Measurements from ENCODE around the gene PDCD1.

The PDCD1 gene

GRCh38 chr2:241813644-241814392 is 44.9 kb downstream of the PDCD1 start:
- CTCF ChIA-PET = no interaction called here
- DNase-seq (ENCODE audit: low read depth, low spot score) = no peak
- POLR2A ChIA-PET = no interaction called here
- TF ChIP-seq CTCF (IDR thresholded peaks at IDR 0.05; ENCODE audit: insufficient read depth, low read length, missing control alignments) = no peak
- no peak overlapping the region for H3K4me3 ChIP-seq (ENCODE audit: low read depth, low read length)

GRCh38 chr2:241812730-241813643 is 45.7 kb downstream of the PDCD1 start:
- CTCF ChIA-PET = no interaction called here
- POLR2A ChIA-PET = no interaction called here
- no peak for TF ChIP-seq CTCF (IDR thresholded peaks at IDR 0.05; ENCODE audit: insufficient read depth, low read length, missing control alignments)
- no peak overlapping the region for H3K4me3 ChIP-seq (ENCODE audit: low read depth, low read length)
- no peak for DNase-seq (ENCODE audit: low read depth, low spot score)

- no peak for DNase-seq (ENCODE audit: low read depth, low spot score)
- CTCF ChIA-PET = no interaction called here
- no peak overlapping the region for H3K4me3 ChIP-seq (ENCODE audit: low read depth, low read length)
- no peak for TF ChIP-seq CTCF (IDR thresholded peaks at IDR 0.05; ENCODE audit: insufficient read depth, low read length, missing control alignments)
- POLR2A ChIA-PET = no interaction called here
Measured at GRCh38 chr2:241811952-241812729, 46.6 kb downstream of the PDCD1 start.

DNA sequence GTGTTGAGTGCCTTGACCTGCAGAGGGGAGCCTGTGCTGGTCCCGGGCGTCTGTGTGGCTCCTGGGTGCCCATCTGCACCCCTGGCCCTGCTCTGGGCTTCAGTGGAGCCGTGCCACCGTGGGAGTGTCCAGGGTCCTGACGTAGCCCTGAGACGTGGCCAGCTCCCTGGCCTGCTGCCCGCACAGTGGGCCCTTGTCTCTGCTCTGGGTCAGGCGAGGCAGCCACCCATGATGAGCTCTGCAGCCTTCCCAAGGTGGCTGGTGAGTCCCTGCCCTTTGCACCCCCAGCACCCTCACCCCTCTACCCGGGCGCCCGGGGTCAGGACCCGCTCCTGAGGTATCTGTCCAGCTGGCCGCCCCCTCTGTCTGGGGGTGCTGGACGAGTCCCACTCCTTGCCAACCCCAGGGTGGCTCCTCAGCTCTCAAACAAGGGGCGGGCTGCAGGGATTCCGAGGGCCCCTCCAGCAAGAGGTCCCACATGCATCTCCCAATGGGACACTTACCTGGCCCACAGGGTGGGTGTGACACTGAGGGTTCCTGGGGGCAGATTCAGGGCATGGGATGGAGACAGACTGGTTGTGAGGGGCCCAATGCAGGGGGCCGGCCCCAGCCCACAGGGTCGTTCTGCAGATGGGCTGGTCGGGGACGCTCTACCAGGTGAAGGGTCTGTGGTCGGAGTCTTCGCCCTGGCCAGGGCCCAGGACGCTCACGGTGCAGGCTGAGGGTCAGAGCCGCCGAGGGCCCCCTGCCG is 47.3 kb downstream of the PDCD1 start:
- no peak for DNase-seq (ENCODE audit: low read depth, low spot score)
- TF ChIP-seq CTCF (IDR thresholded peaks at IDR 0.05; ENCODE audit: insufficient read depth, low read length, missing control alignments) = no peak
- CTCF ChIA-PET = interaction anchor here (1.9 kb wide), 1 partner anchor 67 kb away, joined by 5 read pairs; no protein-coding TSS in a partner anchor
- H3K4me3 ChIP-seq (ENCODE audit: low read depth, low read length) = no peak overlapping the region
- POLR2A ChIA-PET = no interaction called here

DNA sequence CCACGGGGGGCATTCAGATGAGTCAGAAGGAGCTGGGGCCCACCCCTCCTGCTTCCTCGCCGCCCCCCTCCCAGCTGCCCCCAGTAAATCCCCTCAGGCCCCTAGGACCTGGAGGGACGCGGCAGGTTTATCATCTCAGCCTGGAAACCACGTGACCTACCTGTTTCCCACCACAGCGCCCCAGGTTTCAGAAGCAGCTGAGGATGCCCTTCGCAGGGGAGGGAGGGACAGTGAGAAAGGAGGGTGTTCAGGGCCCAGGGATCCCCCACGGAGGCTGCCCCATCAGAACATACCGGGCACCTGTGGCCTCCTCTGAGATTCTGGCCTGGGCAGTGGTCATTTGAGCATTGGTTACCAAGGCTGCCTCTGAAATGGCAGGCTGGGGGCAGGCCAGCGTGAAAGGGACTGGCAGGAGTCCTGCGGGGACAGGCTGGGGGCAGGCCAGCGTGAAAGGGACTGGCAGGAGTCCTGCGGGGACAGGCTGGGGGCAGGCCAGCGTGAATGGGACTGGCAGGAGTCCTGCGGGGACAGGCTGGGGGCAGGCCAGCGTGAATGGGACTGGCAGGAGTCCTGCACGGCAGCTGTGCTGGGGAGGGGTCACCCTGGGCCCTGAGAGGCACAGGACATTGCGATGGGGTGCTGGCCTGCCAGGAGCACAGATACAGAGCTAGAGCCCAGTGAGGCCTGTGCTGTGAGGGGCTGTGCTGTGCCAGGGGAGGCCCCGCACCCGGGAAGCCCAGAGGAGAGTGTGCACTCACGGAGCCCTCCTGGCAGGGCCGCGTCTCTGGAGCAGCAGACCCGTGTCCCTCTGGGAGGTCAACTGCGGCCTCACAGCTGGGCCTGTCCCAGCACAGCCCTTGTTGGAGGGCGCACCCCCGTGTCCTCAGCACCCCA is 48.1 kb downstream of the PDCD1 start:
- ChIA-PET CTCF (interaction anchor here (1.9 kb wide), 1 partner anchor 68 kb away, joined by 5 read pairs; no protein-coding TSS in a partner anchor), POLR2A (no interaction called here)
- DNase-seq (ENCODE audit: low read depth, low spot score) = no peak
- TF ChIP-seq CTCF (IDR thresholded peaks at IDR 0.05; ENCODE audit: insufficient read depth, low read length, missing control alignments) = no peak
- H3K4me3 ChIP-seq (ENCODE audit: low read depth, low read length) = no peak overlapping the region

Data from AG04449 (cell line).